Pericardium fibroblast (primary cell): ENCODE results near the gene AP1M2. TPM values are rescaled to one million over a fixed set of nuclear protein-coding genes. Genes with fewer than 3 reads are reported as not detected.

ENCODE experiments used
- total RNA-seq: library from RNA; depleted of rRNA; stranded (reverse); fragments of >200 nt; gene quantifications from 2 replicates; pipeline ENCODE4 v1.2.3, GENCODE V29; 2015

AP1M2 gene
- total RNA-seq: 2.3 TPM in 1 of 2 replicates, not detected in the other

DNA sequence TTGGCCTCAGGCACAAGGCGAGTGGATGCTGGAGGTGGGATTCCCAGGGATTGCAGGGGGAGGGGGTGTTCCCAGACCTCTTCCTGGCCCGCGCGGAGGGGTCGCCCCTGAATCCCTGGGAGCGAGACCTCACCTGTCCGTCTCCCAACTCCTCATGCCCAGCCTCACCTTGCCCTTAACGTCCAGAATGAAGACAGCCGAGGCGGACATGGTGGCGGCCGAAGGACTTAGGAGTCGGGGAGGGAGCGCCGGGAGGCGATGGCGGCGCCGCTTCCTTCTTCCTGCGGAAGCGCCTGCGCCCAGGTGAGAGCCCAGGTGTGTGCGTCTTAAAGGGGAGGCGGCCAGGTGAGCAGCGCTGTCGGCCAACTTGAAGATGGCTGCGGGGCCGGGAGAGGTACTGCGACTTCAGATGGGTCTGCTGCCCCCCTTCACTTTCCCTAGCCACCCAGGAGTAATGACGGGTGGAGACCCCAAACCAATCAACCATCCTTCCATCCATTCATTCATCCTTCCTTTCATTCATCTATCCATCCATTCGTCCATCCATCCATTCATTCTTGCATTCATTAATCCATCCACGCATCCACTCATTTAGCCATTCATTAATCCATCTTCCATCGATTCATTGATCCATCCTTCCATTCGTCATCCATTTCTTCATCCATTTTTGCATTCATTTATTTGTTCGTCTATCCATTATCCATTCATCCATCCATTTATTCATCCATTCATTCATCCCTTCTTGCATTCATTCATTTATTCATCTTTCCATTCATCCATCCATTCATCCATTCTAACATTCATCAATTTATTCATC is at the start of gene AP1M2:
AP1M2 (minus strand) TSS at position 291 of the 817 bp plus-strand sequence; CDS start at position 210, 81 bp downstream.

DNA sequence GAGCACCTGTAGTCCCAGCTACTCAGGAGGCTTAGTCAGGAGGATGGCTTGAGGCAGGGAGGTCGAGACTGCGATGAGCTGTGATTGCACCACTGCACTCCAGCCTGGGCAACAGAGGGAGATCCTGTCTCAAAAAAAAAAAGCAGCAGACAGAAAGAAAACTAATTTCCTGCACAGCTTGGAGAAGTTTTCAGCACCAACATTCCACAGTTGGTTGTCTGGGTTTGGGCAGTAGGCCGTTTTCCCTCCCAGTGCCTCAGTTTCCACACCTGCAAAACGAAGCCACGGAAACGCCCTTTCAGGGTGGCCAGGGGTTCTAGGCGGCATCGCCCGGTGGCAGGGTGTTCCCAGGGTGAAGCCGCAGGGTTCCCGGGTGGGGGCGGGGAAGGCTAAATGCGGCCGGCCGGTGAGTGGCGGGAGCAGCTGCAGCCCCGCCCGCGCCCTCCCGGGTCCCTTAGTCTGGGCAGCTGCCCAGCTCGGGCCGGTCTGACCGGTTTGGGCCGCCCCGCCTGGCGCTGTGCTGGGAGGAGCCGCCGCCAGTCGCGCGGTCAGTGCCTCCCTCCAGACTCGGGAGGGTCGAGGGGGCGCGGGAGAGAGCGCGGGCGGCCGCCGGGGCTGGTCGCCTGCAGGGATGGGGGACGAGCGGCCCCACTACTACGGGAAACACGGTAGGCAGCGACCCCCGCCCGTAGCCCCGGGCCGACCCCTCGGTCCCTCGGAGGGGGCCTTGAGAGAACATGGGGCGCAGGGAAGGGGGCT is 38.1 kb upstream of the AP1M2 start, which contains the start of gene SLC44A2:
SLC44A2 (plus strand) TSS at position 551 of the 759 bp plus-strand sequence; CDS start at position 632, 81 bp downstream.

DNA sequence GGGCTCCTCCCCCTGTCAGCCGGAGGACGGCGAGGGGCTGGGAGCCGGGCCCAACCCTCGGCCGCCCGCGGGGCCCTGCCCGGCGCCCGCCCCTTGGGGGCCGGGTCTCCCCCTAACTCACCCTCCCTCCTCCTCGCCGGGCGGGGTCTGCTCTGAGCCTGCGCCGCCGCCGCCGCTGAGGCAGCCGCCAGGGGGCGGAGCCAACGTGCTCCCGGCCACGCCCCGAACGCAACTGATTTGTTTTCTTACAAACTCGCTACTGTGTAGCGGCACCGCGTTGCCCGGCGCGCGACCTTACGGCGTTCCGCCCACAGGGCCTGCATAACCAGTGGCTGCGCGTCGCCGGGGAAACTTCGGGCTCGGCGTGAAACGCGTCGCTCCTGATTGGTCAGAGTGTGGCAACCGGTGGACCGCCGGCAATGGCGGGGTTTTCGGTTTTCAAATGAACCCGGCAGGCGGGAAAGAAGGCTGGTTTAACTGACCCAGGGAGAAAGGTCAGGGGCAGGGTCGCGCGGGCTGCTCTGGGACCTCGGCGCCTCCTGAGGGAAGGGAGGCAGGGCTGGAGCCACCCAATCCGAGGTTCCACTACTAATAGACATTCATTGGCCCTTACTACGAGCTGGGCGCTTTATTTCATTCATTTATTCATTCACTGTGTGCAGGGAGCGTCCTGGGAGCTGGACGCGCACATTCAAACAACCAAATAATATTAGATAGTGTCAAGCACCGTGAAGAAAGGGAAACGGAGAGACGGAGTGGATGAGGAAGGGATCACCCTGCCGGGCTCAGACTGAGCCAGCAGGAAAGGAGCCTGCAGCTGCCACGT is 18.1 kb downstream of the AP1M2 start, which contains the start of gene CDKN2D:
CDKN2D (minus strand) TSS at position 154 of the 826 bp plus-strand sequence. CDS start 326 bp downstream, outside the sequence.

DNA sequence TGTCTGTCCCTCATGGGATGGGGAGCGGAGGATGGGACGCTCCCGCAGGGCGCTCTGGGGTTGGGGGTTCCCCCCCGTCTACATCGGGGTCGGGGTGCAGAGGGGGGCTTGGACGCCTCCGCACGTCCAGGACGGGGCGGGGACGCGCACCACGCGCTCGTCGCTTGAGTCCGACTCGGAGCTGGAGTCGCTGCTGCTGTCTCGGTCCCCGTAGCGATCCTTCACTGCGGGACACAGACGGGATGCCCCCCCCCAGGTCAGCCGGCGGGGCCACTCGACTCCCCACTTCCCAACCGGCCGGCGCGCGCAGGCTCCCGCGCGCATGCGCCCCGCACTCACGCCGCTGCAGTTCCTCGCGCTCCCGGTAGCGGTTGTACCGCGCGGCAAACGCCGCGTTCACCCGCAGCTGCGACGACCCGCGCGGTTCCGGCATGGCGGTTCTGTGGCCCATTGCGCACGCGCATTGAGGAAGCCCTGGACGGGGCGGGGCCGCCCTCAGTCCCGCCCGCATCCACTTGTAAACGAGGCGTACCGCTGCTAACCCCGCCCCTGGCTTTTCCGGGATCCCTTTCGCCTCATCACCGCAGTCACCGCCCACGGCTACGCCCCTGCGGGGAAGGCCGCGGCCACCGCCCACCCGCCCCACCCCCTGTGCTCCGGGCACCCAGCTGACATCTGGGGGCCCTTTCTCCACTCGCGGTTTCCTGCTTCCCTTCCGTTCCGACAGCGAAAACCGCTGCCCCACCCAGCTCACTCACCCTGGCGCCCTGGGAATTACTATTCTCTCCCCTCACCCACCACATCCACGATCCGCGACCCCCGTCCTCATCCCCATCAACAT is 21.3 kb downstream of the AP1M2 start, which contains the start of gene KRI1:
KRI1 (minus strand) TSS at position 444 of the 841 bp plus-strand sequence; CDS start at position 433, 11 bp downstream.

DNA sequence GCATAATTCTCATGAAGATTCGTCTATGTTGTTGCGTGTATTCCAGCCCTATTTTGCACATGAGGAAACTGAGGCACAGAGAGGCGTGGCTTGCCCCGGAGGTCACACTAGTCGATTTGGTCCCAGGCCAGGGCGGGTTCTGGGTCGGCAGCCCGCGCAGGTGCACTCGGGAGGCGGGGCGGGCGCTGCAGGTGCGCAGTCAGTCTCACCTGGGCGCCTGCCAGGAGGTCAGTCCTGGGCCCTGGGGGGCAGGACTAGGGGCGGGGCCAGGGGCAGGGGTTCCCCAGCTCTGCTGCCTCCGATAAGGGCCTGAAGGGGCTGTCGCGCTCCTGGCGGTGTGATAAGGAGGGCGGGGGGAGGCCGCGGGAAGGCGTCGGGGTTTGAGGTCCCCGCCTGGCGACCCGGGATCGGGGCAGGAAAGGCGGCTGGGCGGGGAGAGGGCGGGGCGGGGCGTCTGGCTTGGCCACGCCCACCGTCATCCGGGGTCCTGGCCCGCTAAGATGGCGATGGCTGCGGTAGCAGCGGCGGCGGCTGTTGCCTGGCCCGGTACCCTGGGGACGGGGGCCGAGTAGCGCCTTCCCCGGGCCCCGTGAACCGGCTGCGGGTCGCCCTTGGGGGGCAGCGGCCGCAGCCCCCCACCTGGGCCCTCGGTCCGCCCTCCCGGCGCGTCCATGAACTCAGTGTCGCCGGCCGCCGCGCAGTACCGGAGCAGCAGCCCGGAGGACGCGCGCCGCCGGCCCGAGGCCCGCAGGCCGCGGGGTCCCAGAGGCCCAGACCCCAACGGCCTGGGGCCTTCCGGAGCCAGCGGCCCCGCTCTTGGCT is 43.5 kb downstream of the AP1M2 start, which contains the start of gene ATG4D:
ATG4D (plus strand) TSS at position 485 of the 822 bp plus-strand sequence; CDS start at position 672, 187 bp downstream.

Other genes with a start within 250 kb of the AP1M2 start
- gene ICAM3, start 247.7 kb downstream of the AP1M2 start, total RNA-seq: 6.8 and 7.8 TPM in 2 replicates
- gene TYK2, start 206.7 kb downstream of the AP1M2 start, total RNA-seq: 68.0 and 74.8 TPM in 2 replicates
- gene CDC37, start 183.8 kb downstream of the AP1M2 start, total RNA-seq: 157 and 169 TPM in 2 replicates
- 5.4 and 15.4 TPM in 2 replicates for gene PDE4A, start 166.8 kb downstream of the AP1M2 start, total RNA-seq
- 53.6 and 78.1 TPM in 2 replicates for gene KEAP1, start 84.0 kb downstream of the AP1M2 start, total RNA-seq
- gene S1PR5, start 69.9 kb downstream of the AP1M2 start, total RNA-seq: 1.1 and 5.4 TPM in 2 replicates
- gene ATG4D, start 43.4 kb downstream of the AP1M2 start, total RNA-seq: 15.8 and 28.4 TPM in 2 replicates
- 11.3 and 14.1 TPM in 2 replicates for gene KRI1, start 21.3 kb downstream of the AP1M2 start, total RNA-seq
- 2.3 and 5.7 TPM in 2 replicates for gene CDKN2D, start 18.3 kb downstream of the AP1M2 start, total RNA-seq
- gene SLC44A2, start 38.2 kb upstream of the AP1M2 start, total RNA-seq: 57.5 and 91.6 TPM in 2 replicates
- 53.7 and 53.8 TPM in 2 replicates for gene ILF3, start 67.0 kb upstream of the AP1M2 start, total RNA-seq
- gene QTRT1, start 114.1 kb upstream of the AP1M2 start, total RNA-seq: 24.7 and 35.3 TPM in 2 replicates
- gene DNM2, start 130.8 kb upstream of the AP1M2 start, total RNA-seq: 54.1 and 75.5 TPM in 2 replicates
- gene TMED1, start 248.9 kb upstream of the AP1M2 start, total RNA-seq: 54.1 and 59.9 TPM in 2 replicates